Endodermal cell (in vitro differentiated cells): ENCODE results near the gene FBN3. TPM values are rescaled to one million over a fixed set of nuclear protein-coding genes. Genes with fewer than 3 reads are reported as not detected.
"Not testable (repeated sequence)": the region's sequence is repeated elsewhere in the genome, so short reads cannot be mapped to it uniquely, and the experiment has no call there.

ENCODE experiments used
- DNase-seq: peaks from one replicate; pipeline ENCODE4 v3.0.0-alpha.2; 2017
- H3K27ac ChIP-seq: 2 replicates; pipeline ENCODE4 v1.5.1; 2013; ENCODE audit warnings: mild to moderate bottlenecking, low read depth, low read length, moderate library complexity
- H3K27me3 ChIP-seq: 2 replicates; pipeline ENCODE4 v1.6.1; 2013; ENCODE audit warnings: mild to moderate bottlenecking, low read length, moderate library complexity; ENCODE audit not compliant: insufficient read depth, control insufficient read depth, poor library complexity, severe bottlenecking
- H3K36me3 ChIP-seq: 2 replicates; pipeline ENCODE4 v1.7.0; 2013; ENCODE audit warnings: mild to moderate bottlenecking, low read length, moderate library complexity; ENCODE audit not compliant: control insufficient read depth, insufficient read depth
- H3K4me1 ChIP-seq: one replicate; pipeline ENCODE4 v1.7.0; 2013; ENCODE audit warnings: low read length; ENCODE audit not compliant: control insufficient read depth, insufficient read depth
- H3K4me3 ChIP-seq: 2 replicates; pipeline ENCODE4 v1.5.1; 2013; ENCODE audit warnings: mild to moderate bottlenecking, low read length, moderate library complexity
- H3K9ac ChIP-seq: 2 replicates; pipeline ENCODE4 v1.6.1; 2013; ENCODE audit warnings: mild to moderate bottlenecking, low read length, moderate library complexity; ENCODE audit not compliant: poor library complexity, severe bottlenecking; ENCODE audit errors: extremely low read depth
- H3K9me3 ChIP-seq: 2 replicates; pipeline ENCODE4 v1.6.1; 2013; ENCODE audit warnings: mild to moderate bottlenecking, low read length, moderate library complexity; ENCODE audit not compliant: control insufficient read depth
- H3K27ac Mint-ChIP-seq: 2 replicates; pipeline ENCODE4 v1.8.0; 2020; ENCODE audit warnings: mixed read lengths
- H3K27me3 Mint-ChIP-seq: 2 replicates; pipeline ENCODE4 v1.8.0; 2021; ENCODE audit warnings: mild to moderate bottlenecking, mixed read lengths; ENCODE audit not compliant: insufficient read depth
- H3K36me3 Mint-ChIP-seq: 2 replicates; pipeline ENCODE4 v1.8.0; 2020; ENCODE audit warnings: low read depth, mixed read lengths
- H3K4me1 Mint-ChIP-seq: 2 replicates; pipeline ENCODE4 v1.8.0; 2020; ENCODE audit warnings: mixed read lengths
- H3K4me3 Mint-ChIP-seq: 2 replicates; pipeline ENCODE4 v1.8.0; 2020; ENCODE audit warnings: mild to moderate bottlenecking, moderate library complexity, mixed read lengths
- H3K9me3 Mint-ChIP-seq: 2 replicates; pipeline ENCODE4 v1.8.0; 2020; ENCODE audit warnings: mild to moderate bottlenecking, mixed read lengths
- WGBS, 2 experiments: methylation state at CpG; one replicate each; pipeline versions ENCODE4 v1.1.5 to v1.1.7; 2013; ENCODE audit warnings: missing lambda C conversion rate in 2 of 2, mixed read lengths in 1 of 2; ENCODE audit not compliant: insufficient coverage in 1 of 2, insufficient read length in 1 of 2; 5-methylcytosine and 5-hydroxymethylcytosine counted together
- total RNA-seq, 2 donors: library from RNA; stranded (reverse); fragmentation: NEBNext Ultra II Directional in 1 of 2; extraction: Animal tissue kit (Norgen Biotek cat#: 25700) in 1 of 2; gene quantifications; 2 replicates in 1 of 2; 3 replicates in 1 of 2; pipeline ENCODE4 v1.2.1, GENCODE V29; 2021
- TF ChIP-seq, protein P1 (sequence below): fragments of 200-600 bp; sonication (generic); conservative IDR thresholded peaks from 2 replicates; pipeline ENCODE4 v1.5.0; 2021; ENCODE audit warnings: antibody characterized with exemption, mild to moderate bottlenecking

The FBN3 gene
- total RNA-seq, 2 donors from 2014 or later, result 105 to 143 TPM

DNA sequence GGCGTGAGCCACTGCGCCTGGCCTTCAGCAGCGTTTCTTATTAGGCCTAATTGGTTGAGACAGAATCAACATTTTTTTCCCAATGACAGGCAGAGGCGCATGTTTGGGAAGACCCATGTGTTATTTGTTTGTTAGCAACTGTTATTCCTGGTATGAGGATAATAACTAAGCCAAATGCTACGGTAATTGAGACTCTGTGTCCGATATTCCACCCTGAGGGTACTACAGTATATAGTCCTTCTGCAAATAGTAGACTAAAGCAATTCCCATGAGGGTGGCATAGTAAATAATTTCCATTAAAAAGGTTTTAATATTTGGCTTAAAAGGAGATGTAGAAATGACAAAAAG lies 115.2 kb downstream of the FBN3 start:
- H3K27ac ChIP-seq, result no peak overlapping the region
- no peak overlapping the region for H3K4me3 ChIP-seq
- TF ChIP-seq, protein P1, sequence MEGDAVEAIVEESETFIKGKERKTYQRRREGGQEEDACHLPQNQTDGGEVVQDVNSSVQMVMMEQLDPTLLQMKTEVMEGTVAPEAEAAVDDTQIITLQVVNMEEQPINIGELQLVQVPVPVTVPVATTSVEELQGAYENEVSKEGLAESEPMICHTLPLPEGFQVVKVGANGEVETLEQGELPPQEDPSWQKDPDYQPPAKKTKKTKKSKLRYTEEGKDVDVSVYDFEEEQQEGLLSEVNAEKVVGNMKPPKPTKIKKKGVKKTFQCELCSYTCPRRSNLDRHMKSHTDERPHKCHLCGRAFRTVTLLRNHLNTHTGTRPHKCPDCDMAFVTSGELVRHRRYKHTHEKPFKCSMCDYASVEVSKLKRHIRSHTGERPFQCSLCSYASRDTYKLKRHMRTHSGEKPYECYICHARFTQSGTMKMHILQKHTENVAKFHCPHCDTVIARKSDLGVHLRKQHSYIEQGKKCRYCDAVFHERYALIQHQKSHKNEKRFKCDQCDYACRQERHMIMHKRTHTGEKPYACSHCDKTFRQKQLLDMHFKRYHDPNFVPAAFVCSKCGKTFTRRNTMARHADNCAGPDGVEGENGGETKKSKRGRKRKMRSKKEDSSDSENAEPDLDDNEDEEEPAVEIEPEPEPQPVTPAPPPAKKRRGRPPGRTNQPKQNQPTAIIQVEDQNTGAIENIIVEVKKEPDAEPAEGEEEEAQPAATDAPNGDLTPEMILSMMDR, result no peak
- Mint-ChIP-seq H3K4me1 (peaks cover 20% of the 10 kb centered on the region), H3K36me3 (no peaks in the 10 kb centered on the region), H3K27me3 (peaks cover 18% of the 10 kb centered on the region), H3K9me3 (no peaks in the 10 kb centered on the region), H3K27ac (no peak overlapping the region), H3K4me3 (no peak overlapping the region)
- H3K36me3 ChIP-seq, result no peaks in the 10 kb centered on the region
- no peak for DNase-seq
- WGBS, 2 experiments, result 86 to 97% methylated on average over 4 to 6 of the region's 6 CpGs
- H3K9me3 ChIP-seq, result no peaks in the 10 kb centered on the region
- no peaks in the 10 kb centered on the region for H3K4me1 ChIP-seq
- H3K9ac ChIP-seq, result no peak overlapping the region
- H3K27me3 ChIP-seq, result no peaks in the 10 kb centered on the region

DNA sequence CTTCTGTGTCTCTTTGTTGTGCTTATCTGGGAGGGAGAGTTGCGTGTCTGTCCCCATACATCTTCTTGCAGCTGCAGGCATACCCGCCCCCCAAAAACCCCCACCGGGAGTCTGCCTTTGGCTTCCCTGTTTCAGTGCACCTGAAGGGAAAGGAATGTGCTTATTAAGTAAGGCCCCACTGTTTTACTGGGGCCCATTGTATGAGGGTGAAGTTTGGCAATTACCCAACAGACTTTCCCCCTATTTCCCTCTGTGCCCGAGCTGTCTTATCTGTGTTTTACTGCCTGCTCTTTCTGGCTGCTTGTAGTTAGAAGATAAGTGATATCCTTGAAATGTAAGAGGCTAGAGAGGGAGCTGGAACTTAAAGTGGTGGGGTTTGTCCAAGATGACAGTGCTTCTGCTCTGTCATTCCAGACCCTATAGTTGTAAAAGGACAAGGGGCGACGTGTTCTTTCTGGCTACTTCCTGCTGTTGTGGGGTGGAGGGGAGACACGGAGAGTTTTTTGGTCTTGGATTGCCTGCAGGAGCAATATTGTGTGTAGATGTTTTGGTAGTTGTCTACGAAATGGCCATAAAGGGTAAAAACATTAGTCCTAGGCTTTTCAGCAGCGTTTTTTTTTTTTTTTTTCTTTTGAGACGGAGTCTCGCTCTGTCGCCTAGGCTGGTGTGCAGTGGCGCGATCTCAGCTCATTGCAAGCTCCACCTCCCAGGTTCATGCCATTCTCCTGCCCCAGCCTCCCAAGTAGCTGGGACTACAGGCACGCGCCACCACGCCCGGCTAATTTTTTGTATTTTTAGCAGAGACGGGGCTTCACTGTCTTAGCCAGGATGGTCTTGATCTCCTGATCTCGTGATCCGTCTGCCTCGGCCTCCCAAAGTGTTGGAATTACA lies 115.9 kb downstream of the FBN3 start:
- Mint-ChIP-seq H3K27me3 (peaks cover 16% of the 10 kb centered on the region), H3K27ac (peak overlapping the region; percentile 65), H3K4me1 (peaks cover 25% of the 10 kb centered on the region)
- not testable (repeated sequence) for H3K9me3 Mint-ChIP-seq, H3K27me3 ChIP-seq, H3K4me1 ChIP-seq, H3K9me3 ChIP-seq, H3K4me3 ChIP-seq, H3K36me3 ChIP-seq, H3K9ac ChIP-seq, H3K36me3 Mint-ChIP-seq, H3K27ac ChIP-seq, H3K4me3 Mint-ChIP-seq
- peak; percentile 61 for DNase-seq
- 85 to 90% methylated on average over 9 to 22 of the region's 22 CpGs for WGBS, 2 experiments

DNA sequence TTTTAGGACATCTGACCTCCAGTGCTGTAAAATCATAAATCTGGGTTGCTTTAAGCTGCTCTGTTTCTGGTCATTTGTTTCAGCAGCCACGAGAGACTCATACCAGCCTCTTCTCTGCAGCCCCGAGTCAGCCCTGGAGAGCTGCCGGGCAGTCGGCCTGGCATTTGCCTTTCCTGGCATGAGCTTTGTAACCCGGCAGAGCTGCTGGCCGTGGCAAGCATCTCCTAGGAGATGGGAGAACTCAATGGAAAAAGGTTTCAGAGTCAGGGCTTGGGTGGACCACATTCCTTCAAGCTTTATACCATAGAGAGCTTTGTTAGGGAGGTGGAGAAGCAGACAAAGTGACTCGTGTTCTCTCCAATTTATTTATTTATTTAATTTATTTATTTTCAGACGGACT lies 118.4 kb downstream of the FBN3 start:
- no peak overlapping the region for H3K4me3 ChIP-seq
- Mint-ChIP-seq H3K27ac (no peak overlapping the region), H3K4me3 (no peak overlapping the region), H3K4me1 (peaks cover 26% of the 10 kb centered on the region), H3K36me3 (no peaks in the 10 kb centered on the region), H3K9me3 (no peaks in the 10 kb centered on the region), H3K27me3 (peaks cover under 1% of the 10 kb centered on the region)
- no peak overlapping the region for H3K9ac ChIP-seq
- H3K4me1 ChIP-seq, result peaks cover 9% of the 10 kb centered on the region
- no peaks in the 10 kb centered on the region for H3K9me3 ChIP-seq
- no peaks in the 10 kb centered on the region for H3K27me3 ChIP-seq
- H3K27ac ChIP-seq, result no peak overlapping the region
- no peak for DNase-seq
- 92 to 100% methylated on average over 2 to 8 of the region's 8 CpGs for WGBS, 2 experiments
- no peaks in the 10 kb centered on the region for H3K36me3 ChIP-seq
- TF ChIP-seq, protein P1, result no peak
